Fibroblast of skin of abdomen (primary cell): Measurements from ENCODE around the gene ZYG11B.
A peak's percentile ranks its signal among the peaks of the same experiment; 100 is the strongest.
"Not testable (repeated sequence)": the region's sequence is repeated elsewhere in the genome, so short reads cannot be mapped to it uniquely, and the experiment has no call there.

Experiments
- DNase-seq: peaks from one replicate; pipeline ENCODE4 v3.0.0-alpha.2; 2013

ZYG11B gene

DNA sequence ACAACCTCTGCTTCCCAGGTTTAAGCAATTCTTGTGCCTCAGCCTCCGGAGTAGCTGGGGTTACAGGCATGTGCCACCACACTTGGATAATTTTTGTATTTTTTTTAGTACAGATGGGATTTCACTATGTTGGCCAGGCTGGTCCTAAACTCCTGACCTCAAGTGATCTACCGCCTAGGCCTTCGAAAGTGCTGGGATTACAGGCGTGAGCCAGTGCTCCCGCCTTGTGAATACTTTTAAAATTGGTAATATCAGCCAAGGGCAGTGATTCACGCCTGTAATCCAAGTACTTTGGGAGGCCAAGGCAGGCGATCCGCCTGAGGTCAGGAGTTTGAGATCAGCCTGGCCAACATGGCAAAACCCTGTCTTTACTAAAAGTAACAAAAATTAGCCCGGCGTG, 33.7 kb downstream of the ZYG11B start:
- no peak for DNase-seq

DNA sequence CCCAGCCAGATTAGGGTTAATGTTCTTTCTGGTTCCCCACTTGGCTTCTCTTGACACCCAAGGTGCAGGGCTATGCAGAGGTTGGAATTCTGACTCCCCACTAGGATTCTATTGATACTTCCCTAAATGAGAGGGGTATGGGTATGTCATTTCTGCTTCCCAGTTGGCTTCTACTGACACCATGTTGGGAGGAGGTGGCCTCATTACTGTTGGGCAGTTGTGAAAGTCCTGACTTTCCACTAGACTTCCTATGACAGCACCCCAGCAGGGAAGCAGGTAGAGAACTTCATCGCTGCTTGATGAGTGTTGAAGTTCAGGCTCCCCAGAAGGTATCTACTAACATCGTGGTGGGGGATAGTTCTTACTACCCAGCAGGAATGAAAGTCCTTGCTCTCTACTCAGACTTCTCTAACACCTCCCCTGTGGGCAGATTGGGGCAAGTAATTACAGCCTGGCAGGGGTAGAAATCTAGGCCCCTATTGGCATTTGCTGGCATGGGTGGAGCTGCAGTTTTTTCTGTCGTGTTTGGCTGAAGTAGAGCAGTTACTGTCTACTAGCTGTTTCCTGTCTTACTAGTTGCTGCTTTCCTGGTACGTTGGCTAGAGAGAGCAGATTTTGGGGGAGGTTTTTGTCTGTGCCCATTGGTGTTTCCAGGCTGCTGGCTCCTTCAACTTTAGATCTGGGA, 41.5 kb downstream of the ZYG11B start:
- no peak for DNase-seq

DNA sequence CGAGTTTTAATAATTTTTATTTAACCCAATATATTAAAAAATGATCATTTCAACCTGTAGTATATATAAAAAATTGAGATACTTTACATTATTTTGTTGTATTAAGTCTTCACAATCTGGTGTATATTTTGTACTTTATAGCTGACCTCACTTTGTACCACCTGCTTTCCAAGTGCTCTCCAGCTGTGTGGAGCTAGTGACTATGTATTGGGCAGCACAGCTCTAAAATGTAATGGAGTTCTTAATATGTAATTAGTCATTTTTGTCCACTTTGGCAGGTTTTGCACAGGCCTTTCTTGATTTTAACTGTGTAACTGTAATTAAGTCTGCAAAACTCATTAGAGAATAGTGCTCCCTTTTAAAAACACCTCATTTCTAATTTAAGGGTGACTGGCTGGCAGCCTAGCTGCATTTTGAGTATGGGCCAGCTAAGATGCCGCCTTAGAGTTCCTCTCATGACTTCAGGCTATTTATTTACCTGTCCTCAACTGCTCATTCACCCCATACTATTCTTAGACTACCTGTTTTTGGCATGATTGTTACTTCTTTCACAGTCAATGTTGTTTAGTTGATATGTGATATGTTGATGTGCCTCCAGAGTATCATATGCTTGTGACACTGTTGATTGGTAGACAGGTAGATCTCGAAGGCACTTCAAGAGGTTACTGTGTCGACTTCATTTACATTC, 43.2 kb downstream of the ZYG11B start:
- DNase-seq: no peak

DNA sequence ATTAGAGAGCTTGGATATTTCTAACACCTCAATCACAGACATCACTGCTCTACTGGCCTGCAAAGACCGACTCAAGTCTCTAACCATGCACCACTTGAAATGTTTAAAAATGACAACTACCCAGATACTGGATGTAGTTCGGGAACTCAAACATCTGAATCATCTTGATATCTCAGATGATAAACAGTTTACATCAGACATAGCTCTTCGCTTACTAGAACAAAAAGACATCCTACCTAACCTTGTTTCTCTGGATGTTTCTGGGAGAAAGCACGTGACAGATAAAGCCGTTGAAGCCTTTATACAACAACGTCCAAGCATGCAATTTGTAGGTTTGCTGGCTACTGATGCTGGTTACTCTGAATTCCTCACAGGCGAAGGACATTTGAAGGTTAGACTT, 45.1 kb downstream of the ZYG11B start:
- no peak for DNase-seq

DNA sequence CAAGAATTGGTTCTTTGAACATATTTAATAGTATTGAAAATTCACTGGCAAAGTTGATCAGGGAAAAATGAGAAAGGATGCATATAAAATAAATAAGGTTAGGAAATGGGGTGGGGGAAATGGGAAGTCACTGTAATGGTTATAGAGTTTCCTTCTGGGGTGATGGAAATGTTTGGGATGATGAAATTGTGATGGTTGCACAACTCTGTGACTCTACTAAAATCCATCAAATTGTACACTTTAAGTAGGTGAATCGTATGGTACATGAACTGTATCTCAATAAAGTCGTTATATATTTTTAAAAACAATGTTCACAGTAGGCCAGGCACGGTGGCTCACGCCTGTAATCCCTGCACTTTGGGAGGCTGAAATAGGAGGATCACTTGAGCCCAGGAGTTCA, 59.9 kb downstream of the ZYG11B start:
- DNase-seq: no peak

DNA sequence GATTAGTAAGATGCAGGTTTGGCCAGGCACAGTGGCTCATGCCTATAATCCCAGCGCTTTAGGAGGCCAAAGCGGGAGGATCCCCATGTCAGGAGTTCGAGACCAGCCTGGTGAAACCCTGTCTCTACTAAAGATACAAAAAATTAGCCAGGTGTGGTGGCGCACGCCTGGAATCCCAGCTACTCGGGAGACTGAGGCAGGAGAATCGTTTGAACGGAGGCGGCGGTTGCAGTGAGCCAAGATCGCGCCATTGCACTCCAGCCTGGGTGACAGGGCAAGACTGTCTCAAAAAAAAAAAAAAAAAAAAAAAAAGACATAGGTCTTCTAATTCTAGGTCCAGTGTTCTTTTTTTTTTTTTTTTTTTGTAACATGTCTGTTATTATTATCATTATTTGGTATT, 64.2 kb downstream of the ZYG11B start:
- DNase-seq: not testable (repeated sequence)

DNA sequence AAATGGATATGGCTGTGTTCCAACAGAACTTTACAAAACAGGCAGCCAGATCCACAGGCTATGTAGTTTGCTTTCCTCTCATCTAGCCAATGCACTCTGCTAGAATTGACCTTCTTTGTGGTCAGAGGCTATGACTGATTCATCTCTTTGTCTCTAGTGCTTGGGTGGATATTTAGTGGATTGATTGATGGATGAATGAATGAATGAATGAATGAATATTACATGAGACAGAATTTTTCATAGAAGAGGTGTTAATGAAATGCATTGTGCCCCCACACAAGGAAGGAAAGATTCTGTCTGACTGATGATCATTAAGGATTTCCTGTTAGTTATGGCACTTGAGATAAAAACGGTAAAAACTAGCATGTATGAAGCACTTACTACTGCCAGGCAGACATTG, 65.8 kb downstream of the ZYG11B start:
- DNase-seq: no peak

DNA sequence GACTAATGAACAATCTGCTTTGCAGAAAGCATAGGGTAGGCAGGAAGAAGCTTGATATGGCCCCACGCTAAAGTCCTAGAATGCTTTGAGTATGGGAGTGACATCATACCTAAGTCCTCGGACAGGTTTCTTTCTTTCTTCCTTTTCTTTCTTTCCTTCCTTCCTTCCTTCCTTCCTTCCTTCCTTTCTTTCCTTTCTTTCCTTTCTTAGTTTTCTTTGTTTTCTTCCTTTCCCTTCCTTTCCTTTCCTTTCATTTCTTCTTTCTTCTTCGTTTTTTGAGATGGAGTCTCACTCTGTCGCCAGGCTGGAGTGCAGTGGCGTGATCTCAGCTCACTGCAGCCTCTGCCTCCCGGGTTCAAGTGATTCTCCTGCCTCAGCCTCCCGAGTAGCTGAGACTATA, 67.5 kb downstream of the ZYG11B start:
- DNase-seq: not testable (repeated sequence)

DNA sequence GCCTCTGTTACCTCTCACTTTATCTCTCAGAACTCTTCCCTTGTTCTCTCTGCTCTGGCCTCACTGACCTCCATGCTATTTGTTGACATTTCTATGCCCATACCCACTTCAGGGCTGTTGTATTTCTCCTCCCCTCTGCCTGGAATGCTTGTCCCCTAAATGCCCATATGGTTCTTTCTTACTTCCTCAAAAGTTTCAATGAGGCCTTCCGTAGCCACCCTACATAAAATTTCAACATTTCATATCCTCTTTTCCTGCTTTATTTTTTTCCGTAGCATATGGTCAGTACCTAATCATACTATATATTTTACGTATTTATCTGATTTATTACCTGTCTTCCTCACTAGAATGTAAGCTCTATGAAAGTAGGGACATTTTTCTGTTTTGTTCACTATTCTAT, 69.2 kb downstream of the ZYG11B start:
- DNase-seq: no peak

DNA sequence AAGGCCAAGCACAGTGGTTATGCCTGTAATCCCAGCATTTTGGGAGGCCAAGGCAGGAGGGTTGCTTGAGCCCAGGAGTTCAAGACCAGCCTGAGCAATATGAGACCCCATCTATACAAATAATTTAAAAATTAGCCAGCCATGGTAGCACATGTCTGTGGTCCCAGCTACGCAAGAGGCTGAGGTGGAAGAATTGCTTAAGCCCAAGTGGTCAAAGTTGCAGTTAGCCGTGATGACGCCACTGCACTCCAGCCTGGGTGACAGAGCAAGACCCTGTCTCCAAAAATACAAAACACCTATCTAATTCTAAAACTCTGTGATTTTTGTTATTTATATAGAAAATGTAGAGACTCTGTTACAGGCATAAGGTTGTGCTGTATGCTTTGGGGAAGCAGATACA, 72.1 kb downstream of the ZYG11B start:
- no peak for DNase-seq

DNA sequence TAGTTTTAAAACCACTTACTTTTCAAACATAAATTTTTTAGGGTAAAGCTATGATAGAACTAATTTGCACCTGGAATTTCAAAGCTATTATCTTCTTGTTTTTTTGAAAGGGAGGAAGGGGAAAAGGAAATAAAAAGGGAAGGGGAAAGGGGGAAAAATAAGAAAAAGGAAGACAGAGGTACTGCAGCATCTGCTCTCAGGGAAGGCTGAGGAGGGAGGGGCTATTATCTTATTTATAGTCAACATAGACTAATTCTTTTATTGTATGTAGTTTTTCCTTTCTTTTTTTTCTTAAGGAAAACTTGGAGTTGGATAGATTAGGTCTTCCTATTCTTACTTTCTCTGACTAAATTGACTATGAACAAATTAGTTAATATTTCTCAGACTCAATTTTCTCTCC, 74.8 kb downstream of the ZYG11B start:
- DNase-seq: no peak

DNA sequence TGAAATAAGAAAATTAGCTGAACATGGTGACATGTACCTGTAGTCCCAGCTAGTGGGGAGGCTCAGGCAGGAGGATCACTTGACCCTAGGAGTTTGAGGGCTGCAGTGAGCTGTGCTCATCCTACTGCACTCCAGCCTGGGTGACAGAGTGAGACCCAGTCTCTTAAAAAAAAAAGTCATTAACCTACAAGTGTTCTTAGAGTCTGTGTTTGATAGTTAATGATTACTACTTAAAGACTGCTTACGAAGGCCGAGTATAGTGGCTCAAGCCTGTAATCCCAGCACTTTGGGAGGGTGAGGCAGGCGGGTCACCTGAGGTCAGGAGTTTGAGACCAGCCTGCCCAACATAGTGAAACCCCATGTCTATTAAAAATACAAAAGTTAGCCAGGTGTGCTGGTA, 77.8 kb downstream of the ZYG11B start:
- DNase-seq: not testable (repeated sequence)

DNA sequence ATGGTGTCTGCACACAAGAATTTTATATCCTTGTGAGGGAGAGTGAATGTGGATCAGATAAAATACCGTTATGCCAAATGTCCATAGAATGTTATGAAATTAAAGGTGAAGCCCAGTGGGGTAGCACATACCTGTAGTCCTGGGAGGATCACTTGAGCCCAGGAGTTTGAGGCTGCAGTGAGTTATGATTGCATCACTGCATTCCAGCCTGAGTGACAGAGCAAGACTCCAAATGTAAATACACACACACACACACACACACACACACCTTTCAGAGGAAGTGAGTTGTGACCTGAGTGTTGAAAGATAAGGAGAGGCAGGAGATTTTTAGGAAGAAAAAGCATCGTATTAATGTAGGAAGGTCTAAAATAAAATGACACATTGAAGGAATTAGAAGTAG, 88.2 kb downstream of the ZYG11B start:
- peak; percentile 22 for DNase-seq

DNA sequence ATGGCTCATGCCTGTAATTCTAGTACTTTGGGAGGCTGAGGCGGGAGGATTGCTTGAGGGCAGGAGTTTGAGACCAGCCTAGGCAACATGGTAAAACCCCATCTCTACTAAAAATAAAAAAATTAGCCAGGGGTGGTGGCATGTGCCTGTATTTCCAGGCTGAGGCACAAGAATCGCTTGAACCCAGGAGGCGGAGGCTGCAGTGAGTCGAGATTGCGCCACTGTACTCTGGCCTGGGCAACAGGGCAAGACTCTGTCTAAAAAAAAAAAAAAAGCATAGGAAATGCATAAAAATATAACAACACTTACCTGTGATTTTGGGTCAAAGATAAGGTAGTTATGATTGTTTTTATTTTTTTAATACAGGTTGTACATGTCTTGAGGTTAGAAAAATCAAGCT, 94.6 kb downstream of the ZYG11B start:
- DNase-seq: not testable (repeated sequence)

DNA sequence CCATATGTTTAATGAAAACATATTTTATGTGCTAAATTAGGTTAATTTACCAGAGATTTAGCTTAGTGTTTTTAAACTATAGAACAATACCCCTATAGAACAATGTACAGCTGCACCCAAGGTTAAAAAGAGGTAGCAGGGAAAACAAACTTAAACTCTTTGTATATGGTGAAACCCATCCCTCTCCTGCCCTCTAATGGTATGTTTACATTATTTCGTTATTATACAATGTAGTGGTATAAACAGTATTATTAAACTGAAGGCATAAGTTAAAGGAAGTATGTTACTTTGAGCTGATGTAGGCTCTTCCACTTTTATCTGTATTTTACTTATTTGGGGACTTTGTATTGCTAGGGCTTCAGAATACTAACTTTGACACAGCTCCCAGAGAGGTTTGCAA, 99.6 kb downstream of the ZYG11B start:
- peak; percentile 4 for DNase-seq

DNA sequence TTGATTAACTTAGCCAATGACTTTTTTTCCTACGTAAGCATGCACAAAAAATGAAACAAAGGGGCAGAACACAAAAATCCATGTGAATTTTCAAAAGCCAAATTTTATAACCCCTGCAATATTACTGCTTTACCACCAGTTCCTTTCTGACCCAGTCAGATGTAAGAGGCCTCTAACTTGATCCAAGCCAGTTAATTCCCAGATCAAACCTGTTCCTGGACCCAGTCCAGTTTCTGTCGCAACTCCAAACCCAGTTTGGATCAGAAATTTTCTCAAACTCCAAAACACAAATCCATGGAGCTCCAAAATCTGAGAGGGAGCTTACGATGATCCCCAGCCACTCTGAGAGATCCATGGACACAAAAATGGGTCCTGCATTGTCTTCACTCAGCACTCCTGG, 108.5 kb downstream of the ZYG11B start:
- DNase-seq: no peak

DNA sequence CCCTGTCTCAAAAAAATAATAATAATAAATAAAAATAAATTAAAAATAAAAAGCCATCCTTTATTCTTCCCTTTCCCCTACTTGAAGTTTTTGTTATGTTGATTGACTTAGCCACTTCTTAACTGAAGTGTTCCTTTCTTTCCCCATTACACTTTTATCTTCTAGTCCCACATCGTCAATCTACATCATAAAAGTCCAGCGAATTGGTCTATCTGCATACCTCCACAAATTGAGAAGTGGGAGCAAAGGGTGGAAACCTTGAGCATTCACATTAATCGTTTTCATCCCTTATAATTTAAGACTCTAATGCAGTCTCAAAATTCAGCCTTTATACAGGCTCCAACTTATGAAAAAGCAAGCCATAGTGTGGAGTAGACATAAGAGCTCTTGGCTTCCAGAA, 109.8 kb downstream of the ZYG11B start:
- DNase-seq: no peak

DNA sequence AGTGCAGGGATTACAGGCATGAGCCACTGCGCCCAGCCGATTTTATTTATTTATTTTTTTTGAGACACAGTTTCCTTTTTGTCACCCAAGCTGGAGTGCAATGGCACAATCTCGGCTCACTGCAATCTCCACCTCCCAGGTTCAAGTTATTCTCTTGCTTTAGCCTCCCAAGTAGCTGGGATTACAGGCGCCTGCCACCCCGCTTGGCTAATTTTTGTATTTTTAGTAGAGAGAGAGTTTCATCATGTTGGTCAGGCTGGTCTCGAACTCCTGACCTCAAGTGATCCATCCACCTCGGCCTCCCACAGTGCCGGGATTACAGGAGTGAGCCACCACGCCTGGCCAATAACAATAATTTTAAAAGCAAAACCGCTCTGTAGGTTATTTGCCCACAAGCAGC, 112.9 kb downstream of the ZYG11B start:
- not testable (repeated sequence) for DNase-seq

DNA sequence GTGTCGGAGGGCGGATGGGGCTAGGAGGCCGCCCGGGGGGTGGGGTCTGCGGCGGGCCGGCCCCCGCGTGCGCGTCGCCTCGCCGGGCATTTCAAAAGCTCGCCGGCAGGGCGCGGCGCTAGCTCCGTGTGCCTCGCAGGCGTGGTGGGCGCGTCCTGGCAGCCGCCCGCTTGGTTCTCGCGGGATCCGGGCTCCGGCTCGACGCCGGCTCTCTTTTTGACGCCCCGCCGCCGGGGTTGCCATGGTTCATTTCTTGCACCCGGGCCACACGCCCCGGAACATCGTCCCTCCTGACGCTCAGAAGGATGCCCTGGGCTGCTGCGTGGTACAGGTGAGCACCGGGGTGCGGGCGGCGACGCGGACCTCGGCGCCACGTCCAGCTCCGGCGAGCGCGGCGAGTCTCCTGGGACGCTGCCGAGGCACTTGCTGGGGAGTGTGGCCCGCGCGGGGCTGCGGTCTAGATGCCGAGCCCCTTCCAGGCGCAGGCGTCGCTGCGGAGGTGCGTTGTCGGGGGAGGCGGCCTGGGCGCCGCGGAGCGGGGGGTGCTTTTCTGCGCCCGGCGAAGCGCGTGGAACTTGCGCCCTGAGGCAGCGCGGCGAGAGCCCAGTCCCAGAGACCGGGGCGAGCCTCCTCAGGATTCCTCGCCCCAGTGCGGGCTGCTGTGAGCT, 116.5 kb downstream of the ZYG11B start, which contains the start of gene ZYG11A:
TSS of gene ZYG11A (plus strand) at position 118 of the 668 bp plus-strand sequence. CDS start at position 242, 124 bp downstream.
- DNase-seq: peak; percentile 77

DNA sequence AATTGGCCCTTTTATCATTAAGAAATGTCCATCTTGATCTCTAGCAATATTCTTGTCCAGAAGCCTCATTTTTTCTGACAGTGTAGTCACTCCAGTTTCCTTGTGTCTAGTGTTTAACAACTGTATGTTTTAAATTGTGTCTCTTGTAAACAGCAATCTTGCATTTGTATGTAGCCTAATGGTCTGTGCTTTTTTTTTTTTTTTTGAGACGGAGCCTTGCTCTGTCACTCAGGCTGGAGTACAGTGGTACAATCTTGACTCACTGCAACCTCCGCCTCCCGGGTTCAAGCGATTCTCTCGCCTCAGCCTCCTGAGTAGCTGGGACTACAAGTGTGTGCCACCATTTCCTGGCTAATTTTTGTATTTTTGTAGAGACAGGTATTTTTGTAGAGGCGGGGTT, 118.9 kb downstream of the ZYG11B start:
- not testable (repeated sequence) for DNase-seq

DNA sequence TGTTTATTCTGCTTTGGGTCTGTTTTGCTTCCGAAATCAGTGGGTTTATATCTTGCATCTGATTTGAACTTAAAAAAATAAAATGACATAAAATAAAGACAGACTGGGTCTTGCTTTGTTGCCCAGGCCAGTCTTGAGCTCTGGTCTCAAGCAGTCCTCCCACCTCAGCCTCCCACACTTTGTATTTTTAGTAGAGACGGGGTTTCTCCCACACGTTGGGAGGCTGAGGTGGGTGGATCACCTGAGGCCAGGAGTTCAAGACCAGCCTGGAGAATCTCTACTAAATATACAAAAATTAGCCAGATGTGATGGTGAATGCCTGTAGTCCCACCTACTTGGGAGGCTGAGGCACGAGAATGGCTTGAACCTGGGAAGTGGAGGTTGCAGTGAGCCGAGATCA, 122.2 kb downstream of the ZYG11B start:
- no peak for DNase-seq

DNA sequence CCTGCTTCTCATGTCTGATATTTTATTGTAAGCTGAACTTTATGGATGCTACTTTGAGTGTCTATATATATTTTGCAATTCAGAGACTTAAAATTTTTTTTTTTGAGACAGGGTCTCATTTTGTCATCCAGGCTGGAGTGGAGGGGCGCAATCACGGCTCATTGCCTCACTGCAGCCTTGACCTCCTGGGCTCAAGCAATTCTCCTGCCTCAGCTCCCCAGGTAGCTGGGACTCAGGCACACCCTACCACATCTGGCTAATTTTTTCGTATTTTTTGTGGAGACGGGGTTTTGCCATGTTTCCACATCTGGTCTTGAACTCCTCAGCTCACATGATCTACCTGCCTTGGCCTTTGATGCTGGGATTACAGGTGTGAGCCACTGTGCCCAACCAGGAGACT, 124.7 kb downstream of the ZYG11B start:
- no peak for DNase-seq

DNA sequence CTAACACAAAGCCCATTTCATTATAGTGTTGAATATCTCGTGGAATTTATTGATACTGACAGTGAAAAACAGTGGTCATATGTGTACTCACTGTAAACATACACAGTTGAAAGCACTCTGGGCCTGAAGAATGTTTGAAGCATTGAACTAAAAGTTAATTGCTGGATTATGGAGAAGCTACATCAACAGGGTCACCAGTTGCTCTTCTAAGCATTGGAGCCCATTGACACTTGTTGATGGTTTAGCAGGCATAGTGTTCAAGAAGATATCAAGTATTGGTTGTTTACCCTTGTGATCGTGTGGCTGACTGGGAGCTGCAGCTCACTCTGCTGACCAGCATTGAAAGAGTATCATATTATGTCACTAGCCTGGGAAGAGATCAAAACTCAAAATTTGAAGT, 126.6 kb downstream of the ZYG11B start:
- DNase-seq: no peak

DNA sequence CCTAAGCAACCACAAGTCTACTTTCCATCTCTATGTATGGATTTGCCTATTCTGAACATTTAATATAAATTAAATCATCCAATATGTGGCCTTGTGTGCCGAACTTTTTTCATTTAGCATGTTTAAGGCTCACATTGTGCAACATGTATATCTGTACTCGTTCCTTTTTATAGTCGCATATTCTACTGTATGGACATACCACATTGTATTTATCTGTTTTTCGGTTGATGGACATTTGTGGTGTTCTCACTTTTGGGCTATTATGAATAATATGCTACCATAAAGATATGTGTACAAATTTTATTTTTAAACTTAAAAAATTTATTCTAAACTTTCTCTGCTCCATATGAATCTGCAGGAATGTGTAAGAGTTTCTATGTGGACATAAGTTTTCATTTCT, 129.3 kb downstream of the ZYG11B start:
- DNase-seq: no peak
